ENCODE measurements around the gene HRK. TPM values are rescaled to one million over a fixed set of nuclear protein-coding genes. Genes with fewer than 3 reads are reported as not detected.

The HRK gene
- total and polyA plus RNA-seq, 2 of the 13 experiments (the other 11 are each of a cell fraction or from before 2014, with no cell fraction given), result 0.02 TPM; not detected in 1

DNA sequence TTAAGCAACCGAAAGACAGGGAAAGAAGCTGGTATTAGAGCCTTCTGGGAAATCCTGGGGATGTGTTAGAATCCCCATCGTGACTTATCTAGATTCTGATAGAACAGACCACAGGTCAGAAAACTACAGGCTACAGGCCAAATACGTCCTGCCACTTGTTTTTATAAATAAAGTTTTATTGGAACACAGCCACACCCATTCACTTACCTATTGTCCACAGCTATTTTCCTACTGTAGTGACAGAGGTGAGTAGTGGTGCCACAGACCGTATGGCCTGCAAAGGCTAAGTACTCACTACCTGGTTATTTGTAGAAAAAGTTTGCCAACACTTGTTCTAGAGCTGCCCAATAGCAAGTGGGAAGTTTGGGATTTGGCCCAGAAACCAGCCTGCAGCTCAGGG is 53.8 kb downstream of the HRK start:
- no TSS peak for BruUV-seq (replicated peaks)
- WGBS (ENCODE audit: low lambda C conversion rate), result 95% methylated on average over 4 of the region's 4 CpGs
- ChIA-PET POLR2A (no interaction called here), CTCF (ENCODE audit: low intra/inter-chr PET ratio, low total read pairs) (no interaction called here)
- ATAC-seq, result no peak
- no peaks in the 10 kb centered on the region for H3K9me3 ChIP-seq (ENCODE audit: low read length)
- H3K4me2 ChIP-seq (ENCODE audit: low read depth, low read length), result no peak overlapping the region
- H3K4me1 ChIP-seq (ENCODE audit: insufficient read depth, low read length), result no peaks in the 10 kb centered on the region
- intact Hi-C loops (cut with micrococcal nuclease; ENCODE audit: unreplicated experiment) (no loop called here), in situ Hi-C loops (cut with HindIII; ENCODE audit: extremely low pct_ligation_motif_present, low pct_unique_long_range_greater_than_20kb) (no loop called here)
- TF ChIP-seq, protein P1, sequence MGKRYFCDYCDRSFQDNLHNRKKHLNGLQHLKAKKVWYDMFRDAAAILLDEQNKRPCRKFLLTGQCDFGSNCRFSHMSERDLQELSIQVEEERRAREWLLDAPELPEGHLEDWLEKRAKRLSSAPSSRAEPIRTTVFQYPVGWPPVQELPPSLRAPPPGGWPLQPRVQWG (CRISPR knock-in tag; IDR thresholded peaks at IDR 0.05; ENCODE audit: borderline replicate concordance, low read depth), result no peak
- TF ChIP-seq, protein P2, sequence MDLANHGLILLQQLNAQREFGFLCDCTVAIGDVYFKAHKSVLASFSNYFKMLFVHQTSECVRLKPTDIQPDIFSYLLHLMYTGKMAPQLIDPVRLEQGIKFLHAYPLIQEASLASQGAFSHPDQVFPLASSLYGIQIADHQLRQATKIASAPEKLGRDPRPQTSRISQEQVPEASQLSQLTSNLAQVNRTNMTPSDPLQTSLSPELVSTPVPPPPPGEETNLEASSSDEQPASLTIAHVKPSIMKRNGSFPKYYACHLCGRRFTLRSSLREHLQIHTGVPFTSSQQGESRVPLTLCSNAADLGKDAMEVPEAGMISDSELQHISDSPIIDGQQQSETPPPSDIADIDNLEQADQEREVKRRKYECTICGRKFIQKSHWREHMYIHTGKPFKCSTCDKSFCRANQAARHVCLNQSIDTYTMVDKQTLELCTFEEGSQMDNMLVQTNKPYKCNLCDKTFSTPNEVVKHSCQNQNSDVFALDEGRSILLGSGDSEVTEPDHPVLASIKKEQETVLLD (CRISPR knock-in tag; IDR thresholded peaks at IDR 0.05; ENCODE audit: low read depth), result no peak
- TF ChIP-seq, protein P3, sequence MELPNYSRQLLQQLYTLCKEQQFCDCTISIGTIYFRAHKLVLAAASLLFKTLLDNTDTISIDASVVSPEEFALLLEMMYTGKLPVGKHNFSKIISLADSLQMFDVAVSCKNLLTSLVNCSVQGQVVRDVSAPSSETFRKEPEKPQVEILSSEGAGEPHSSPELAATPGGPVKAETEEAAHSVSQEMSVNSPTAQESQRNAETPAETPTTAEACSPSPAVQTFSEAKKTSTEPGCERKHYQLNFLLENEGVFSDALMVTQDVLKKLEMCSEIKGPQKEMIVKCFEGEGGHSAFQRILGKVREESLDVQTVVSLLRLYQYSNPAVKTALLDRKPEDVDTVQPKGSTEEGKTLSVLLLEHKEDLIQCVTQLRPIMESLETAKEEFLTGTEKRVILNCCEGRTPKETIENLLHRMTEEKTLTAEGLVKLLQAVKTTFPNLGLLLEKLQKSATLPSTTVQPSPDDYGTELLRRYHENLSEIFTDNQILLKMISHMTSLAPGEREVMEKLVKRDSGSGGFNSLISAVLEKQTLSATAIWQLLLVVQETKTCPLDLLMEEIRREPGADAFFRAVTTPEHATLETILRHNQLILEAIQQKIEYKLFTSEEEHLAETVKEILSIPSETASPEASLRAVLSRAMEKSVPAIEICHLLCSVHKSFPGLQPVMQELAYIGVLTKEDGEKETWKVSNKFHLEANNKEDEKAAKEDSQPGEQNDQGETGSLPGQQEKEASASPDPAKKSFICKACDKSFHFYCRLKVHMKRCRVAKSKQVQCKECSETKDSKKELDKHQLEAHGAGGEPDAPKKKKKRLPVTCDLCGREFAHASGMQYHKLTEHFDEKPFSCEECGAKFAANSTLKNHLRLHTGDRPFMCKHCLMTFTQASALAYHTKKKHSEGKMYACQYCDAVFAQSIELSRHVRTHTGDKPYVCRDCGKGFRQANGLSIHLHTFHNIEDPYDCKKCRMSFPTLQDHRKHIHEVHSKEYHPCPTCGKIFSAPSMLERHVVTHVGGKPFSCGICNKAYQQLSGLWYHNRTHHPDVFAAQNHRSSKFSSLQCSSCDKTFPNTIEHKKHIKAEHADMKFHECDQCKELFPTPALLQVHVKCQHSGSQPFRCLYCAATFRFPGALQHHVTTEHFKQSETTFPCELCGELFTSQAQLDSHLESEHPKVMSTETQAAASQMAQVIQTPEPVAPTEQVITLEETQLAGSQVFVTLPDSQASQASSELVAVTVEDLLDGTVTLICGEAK (IDR thresholded peaks at IDR 0.05), result no peak
- TF ChIP-seq, protein P3 (CRISPR knock-in tag; IDR thresholded peaks at IDR 0.05), result peak; percentile 51; the same call in 1 of the 2 replicates
- no peak for TF ChIP-seq JUN (CRISPR knock-in tag; IDR thresholded peaks at IDR 0.05)
- no peaks in the 10 kb centered on the region; a peak in 1 of 5 replicates for H3K36me3 ChIP-seq (replicated peaks in 1 of 2; ENCODE audit: control insufficient read depth in 1 of 2, insufficient read depth in 2 of 2, low read length in 2 of 2)
- FAIRE-seq, result no peak
- H3K4me3 ChIP-seq (replicated peaks in 1 of 3; ENCODE audit: insufficient read depth in 1 of 3, low read depth in 2 of 3, low read length in 3 of 3), result no peak overlapping the region
- H3K27me3 ChIP-seq (ENCODE audit: control insufficient read depth in 1 of 2, insufficient read depth in 2 of 2, low read length in 2 of 2), result no peaks in the 10 kb centered on the region
- no peak overlapping the region for H2AFZ ChIP-seq (ENCODE audit: low read length)
- no peak overlapping the region for H3K27ac ChIP-seq (ENCODE audit: extremely low read length, insufficient read depth, low read length)
- H4K20me1 ChIP-seq (ENCODE audit: insufficient read depth, low read length), result no peaks in the 10 kb centered on the region
- H3K9ac ChIP-seq (ENCODE audit: insufficient read depth, low read depth, low read length), result no peak overlapping the region
- DNase-seq (ENCODE audit: low spot score), result no peak
- no peaks in the 10 kb centered on the region for H3K79me2 ChIP-seq (ENCODE audit: insufficient read depth, low read length)
